Effector CD8-positive, alpha-beta T cell (primary cell): ENCODE data around the gene COQ5.

Experiments used
- DNase-seq: peaks from one replicate; lab custom pipeline; 2025; lab: John Stamatoyannopoulos, UW

COQ5 gene

GRCh38 chr12:120483621-120484020, 45.3 kb downstream of the COQ5 start:
- DNase-seq: no peak

- no peak for DNase-seq
These were observed 47.8 kb downstream of the COQ5 start for GRCh38 chr12:120481022-120481767.

GRCh38 chr12:120480211-120480610, 48.7 kb downstream of the COQ5 start:
- DNase-seq: no peak

GRCh38 chr12:120479458-120479857, 49.5 kb downstream of the COQ5 start:
- DNase-seq: no peak

- no peak for DNase-seq
These were observed 53.3 kb downstream of the COQ5 start for GRCh38 chr12:120475643-120476042.

GRCh38 chr12:120474616-120474960, 54.4 kb downstream of the COQ5 start:
- DNase-seq: no peak

GRCh38 chr12:120473807-120474615, 54.9 kb downstream of the COQ5 start:
- no peak for DNase-seq

- no peak for DNase-seq
These were observed 56.4 kb downstream of the COQ5 start for GRCh38 chr12:120472521-120472920.

GRCh38 chr12:120470150-120470784, 58.7 kb downstream of the COQ5 start:
- no peak for DNase-seq

GRCh38 chr12:120469450-120470149, 59.4 kb downstream of the COQ5 start, which contains the start of gene SRSF9:
Gene SRSF9, minus strand, starts transcription at chr12:120469748. Its CDS starts 139 bp downstream, at chr12:120469609.
- DNase-seq: peak; percentile 97

- peak; percentile 55 for DNase-seq
These were observed 60.0 kb downstream of the COQ5 start for GRCh38 chr12:120468821-120469449.

GRCh38 chr12:120468325-120468820, 60.6 kb downstream of the COQ5 start:
- no peak for DNase-seq

- DNase-seq: no peak
These were observed 61.5 kb downstream of the COQ5 start for GRCh38 chr12:120467439-120467838.

- DNase-seq: peak; percentile 8
These were observed 62.2 kb downstream of the COQ5 start for GRCh38 chr12:120466560-120467315.

GRCh38 chr12:120465756-120466155, 63.2 kb downstream of the COQ5 start:
- DNase-seq: no peak

- no peak for DNase-seq
These were observed 65.2 kb downstream of the COQ5 start for GRCh38 chr12:120463712-120464111.

- no peak for DNase-seq
These were observed 66.8 kb downstream of the COQ5 start for GRCh38 chr12:120462099-120462640.

- DNase-seq: no peak
These were observed 68.8 kb downstream of the COQ5 start for GRCh38 chr12:120460157-120460556.

- DNase-seq: no peak
These were observed 71.8 kb downstream of the COQ5 start for GRCh38 chr12:120457133-120457532.

GRCh38 chr12:120455302-120455701, 73.7 kb downstream of the COQ5 start:
- DNase-seq: no peak
